AG09319 (cell line): ENCODE results near the gene CAMTA1.

Experiments
- DNase-seq: peaks from one replicate; pipeline ENCODE4 v3.0.0-alpha.2; 2010; ENCODE audit warnings: low read depth; ENCODE audit errors: extremely low read depth
- TF ChIP-seq, protein P1 (sequence below): IDR thresholded peaks from 2 replicates; pipeline ENCODE4 v1.5.1; 2011; ENCODE audit warnings: low read depth, mild to moderate bottlenecking, inconsistent platforms, low read length, moderate library complexity

The CAMTA1 gene

DNA sequence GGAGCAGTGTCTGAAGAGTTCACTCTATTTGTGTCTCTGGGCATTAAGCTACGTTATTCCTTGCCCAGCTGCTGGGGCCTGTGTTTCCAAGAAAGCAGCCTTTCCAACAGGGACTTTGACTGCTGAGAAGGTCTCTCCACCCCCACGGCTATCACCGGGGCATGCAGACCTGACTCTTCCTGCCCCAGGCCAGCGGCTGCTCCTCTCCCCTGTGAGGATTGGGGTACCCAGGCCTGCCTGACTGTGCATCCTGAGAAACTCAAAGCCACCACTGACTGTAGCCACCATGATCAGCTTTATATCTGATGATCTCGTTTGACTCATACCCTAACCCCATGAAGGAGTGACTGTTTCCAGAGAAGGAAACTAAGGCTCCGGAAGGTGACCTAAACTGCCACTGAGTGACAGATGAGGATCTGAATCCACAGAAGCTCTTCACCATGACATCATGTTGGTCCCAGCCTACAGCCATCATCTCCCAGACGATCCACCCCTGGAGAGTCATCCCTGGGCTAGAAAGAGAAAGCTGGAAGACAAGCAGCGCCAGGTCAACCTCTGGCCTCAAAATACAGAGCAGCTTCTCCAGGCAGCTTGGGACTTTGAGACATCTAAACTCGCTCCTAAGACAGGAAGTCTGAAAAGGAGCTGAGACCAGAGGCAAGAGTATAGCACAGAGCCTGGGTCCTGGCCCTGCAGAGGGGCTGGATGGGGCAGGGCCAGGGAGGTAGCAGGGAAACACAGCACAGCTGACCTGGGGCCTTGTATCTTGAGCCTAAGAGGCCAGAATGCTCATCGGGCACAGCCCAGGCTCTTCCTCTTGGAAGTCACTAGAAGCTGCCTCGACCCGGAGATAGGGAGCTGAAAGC, 741.8 kb downstream of the CAMTA1 start:
- TF ChIP-seq, protein P1, sequence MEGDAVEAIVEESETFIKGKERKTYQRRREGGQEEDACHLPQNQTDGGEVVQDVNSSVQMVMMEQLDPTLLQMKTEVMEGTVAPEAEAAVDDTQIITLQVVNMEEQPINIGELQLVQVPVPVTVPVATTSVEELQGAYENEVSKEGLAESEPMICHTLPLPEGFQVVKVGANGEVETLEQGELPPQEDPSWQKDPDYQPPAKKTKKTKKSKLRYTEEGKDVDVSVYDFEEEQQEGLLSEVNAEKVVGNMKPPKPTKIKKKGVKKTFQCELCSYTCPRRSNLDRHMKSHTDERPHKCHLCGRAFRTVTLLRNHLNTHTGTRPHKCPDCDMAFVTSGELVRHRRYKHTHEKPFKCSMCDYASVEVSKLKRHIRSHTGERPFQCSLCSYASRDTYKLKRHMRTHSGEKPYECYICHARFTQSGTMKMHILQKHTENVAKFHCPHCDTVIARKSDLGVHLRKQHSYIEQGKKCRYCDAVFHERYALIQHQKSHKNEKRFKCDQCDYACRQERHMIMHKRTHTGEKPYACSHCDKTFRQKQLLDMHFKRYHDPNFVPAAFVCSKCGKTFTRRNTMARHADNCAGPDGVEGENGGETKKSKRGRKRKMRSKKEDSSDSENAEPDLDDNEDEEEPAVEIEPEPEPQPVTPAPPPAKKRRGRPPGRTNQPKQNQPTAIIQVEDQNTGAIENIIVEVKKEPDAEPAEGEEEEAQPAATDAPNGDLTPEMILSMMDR: no peak
- DNase-seq: no peak

- TF ChIP-seq, protein P1: no peak
- no peak for DNase-seq
Measured at GRCh38 chr1:7527733-7528045, 742.4 kb downstream of the CAMTA1 start.

- TF ChIP-seq, protein P1: no peak
- DNase-seq: no peak
Measured at GRCh38 chr1:7528386-7529198, 743.3 kb downstream of the CAMTA1 start.

GRCh38 chr1:7529917-7530316, 744.7 kb downstream of the CAMTA1 start:
- no peak for DNase-seq
- TF ChIP-seq, protein P1: no peak

DNA sequence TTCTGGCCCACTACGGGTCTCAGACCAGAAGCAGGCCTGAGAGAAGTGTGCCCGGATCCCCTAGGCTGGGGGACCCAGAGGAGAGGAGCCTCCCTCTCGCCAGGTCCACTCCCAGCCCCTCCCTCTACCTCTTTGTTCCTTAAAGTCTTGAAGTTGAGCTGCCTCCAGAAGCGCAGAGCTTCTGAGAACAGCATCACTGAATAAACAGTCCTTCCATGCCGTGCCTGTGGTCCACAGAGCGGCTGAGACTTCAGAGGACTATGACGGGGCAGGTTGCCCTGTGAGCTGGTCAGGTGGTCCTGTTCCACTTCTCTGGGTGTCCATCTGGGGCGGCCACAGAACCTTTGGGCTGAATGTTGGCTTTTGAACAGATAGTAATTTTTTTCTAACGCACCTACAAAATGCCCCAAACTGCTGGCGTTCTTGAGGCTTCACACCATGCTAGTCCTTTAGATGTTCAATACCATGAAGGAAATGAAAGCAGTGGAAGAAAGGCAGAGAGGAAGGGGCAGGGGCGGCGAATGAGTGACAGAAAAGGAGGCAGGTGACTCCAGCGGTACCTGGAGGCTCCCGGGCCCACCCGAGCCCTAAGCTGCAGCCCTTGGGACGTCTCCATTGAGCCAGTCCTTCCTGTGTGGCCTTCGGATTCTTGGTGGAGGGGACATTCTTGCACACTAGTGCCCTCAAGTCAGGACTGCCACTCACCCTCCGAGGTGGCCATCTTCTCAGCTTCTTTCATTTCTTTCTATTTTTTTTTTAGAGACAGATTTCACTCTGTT, 746.5 kb downstream of the CAMTA1 start:
- TF ChIP-seq, protein P1: no peak
- no peak for DNase-seq

- TF ChIP-seq, protein P1: no peak
- DNase-seq: no peak
Measured at GRCh38 chr1:7533006-7533405, 747.8 kb downstream of the CAMTA1 start.
